H1 (cell line): ENCODE results near the gene SLC7A11. TPM values are rescaled to one million over a fixed set of nuclear protein-coding genes. Genes with fewer than 3 reads are reported as not detected.

Experiments used
- ATF3 ChIP-seq: IDR thresholded peaks from 2 replicates; pipeline ENCODE4 v1.6.1; 2011; ENCODE audit warnings: low read depth, mild to moderate bottlenecking, low read length; ENCODE audit not compliant: insufficient read depth
- CHD7 ChIP-seq: fragments of 300-600 bp; sonication (generic); IDR thresholded peaks from 2 replicates; pipeline ENCODE4 v1.7.1; 2012; ENCODE audit warnings: low read length, moderate library complexity, mild to moderate bottlenecking, inconsistent platforms; ENCODE audit not compliant: insufficient replicate concordance
- CTCF ChIP-seq, 3 experiments: IDR thresholded peaks; 1 replicate in 2 of 3; 2 replicates in 1 of 3; pipeline versions ENCODE4 v1.5.1 to v1.6.1; 2011; ENCODE audit warnings: low read length in 3 of 3, mild to moderate bottlenecking in 3 of 3, inconsistent platforms in 2 of 3, low read depth in 1 of 3, moderate library complexity in 1 of 3; ENCODE audit not compliant: insufficient read depth in 1 of 3; ENCODE audit errors: control extremely low read depth in 1 of 3
- FOSL1 ChIP-seq: IDR thresholded peaks from 2 replicates; pipeline ENCODE4 v1.6.1; 2011; ENCODE audit warnings: mild to moderate bottlenecking, low read depth, low read length, moderate library complexity; ENCODE audit not compliant: insufficient read depth
- NANOG ChIP-seq: IDR thresholded peaks from 2 replicates; pipeline ENCODE4 v1.6.1; 2011; ENCODE audit warnings: low read length, low read depth, mild to moderate bottlenecking, inconsistent platforms; ENCODE audit not compliant: insufficient read depth, poor library complexity, severe bottlenecking
- SP2 ChIP-seq: IDR thresholded peaks from 2 replicates; pipeline ENCODE4 v1.6.1; 2012; ENCODE audit warnings: mild to moderate bottlenecking, low read length, inconsistent platforms
- TBP ChIP-seq: IDR thresholded peaks from 2 replicates; pipeline ENCODE4 v1.6.1; 2011; ENCODE audit warnings: low read depth, low read length, improper control_type of control experiment
- polyA plus RNA-seq, 7 experiments: library from polyadenylated mRNA; depleted of rRNA in 3 of 7; stranded (reverse) in 5 of 7; unstranded in 2 of 7; fragments of >200 nt in 5 of 7; fragments of 200-250 nt in 2 of 7; gene quantifications; 1 replicate in 5 of 7; 2 replicates in 1 of 7; 4 replicates in 1 of 7; pipeline versions ENCODE4 v1.2.1 to v1.2.3, GENCODE V29; 2011 to 2013; ENCODE audit warnings: missing spikeins in 2 of 7, mixed read lengths in 2 of 7
- total RNA-seq: library from RNA; stranded (reverse); fragmentation: NEBNext Ultra II Directional; extraction: Animal tissue kit (Norgen Biotek cat#: 25700); gene quantifications from 2 replicates; pipeline ENCODE4 v1.2.1, GENCODE V29; 2021

Gene SLC7A11
- total and polyA plus RNA-seq, 2 of the 8 experiments (the other 6 are each of a cell fraction or from before 2014, with no cell fraction given), result 6.6 to 17.0 TPM

GRCh38 chr4:138199568-138200235 is 42.4 kb downstream of the SLC7A11 start (continued):
- TF ChIP-seq CHD7 (no peak), TBP (no peak), CTCF (IDR thresholded peaks at IDR 0.05; ENCODE audit: control extremely low read depth in 1 of 3, insufficient read depth in 1 of 3, low read depth in 1 of 3, low read length in 3 of 3) (no peak), NANOG (no peak), FOSL1 (no peak), SP2 (no peak), ATF3 (no peak)
